ENCODE results near the gene MAS1L.

MAS1L gene

DNA sequence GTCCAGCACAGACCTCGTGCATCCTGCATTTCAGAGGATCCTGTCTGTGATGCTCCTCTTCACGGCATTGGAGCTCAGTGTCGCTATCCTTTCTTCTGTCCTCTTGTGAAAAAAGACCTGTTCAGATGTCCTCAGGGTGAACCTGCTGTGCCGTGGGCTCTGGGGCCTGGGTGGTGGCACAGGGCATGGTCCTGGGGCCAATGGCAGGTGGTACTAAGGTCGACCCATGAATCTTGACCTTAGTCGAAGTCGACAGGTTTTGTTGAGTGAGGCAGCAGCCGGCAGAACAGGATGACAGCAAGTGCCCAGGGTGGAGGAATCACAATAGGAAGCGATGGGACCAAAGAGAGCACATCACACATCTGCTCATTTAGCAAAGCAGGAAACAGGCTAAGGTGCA, 22.0 kb upstream of the MAS1L start:
- TF ChIP-seq, protein P1, sequence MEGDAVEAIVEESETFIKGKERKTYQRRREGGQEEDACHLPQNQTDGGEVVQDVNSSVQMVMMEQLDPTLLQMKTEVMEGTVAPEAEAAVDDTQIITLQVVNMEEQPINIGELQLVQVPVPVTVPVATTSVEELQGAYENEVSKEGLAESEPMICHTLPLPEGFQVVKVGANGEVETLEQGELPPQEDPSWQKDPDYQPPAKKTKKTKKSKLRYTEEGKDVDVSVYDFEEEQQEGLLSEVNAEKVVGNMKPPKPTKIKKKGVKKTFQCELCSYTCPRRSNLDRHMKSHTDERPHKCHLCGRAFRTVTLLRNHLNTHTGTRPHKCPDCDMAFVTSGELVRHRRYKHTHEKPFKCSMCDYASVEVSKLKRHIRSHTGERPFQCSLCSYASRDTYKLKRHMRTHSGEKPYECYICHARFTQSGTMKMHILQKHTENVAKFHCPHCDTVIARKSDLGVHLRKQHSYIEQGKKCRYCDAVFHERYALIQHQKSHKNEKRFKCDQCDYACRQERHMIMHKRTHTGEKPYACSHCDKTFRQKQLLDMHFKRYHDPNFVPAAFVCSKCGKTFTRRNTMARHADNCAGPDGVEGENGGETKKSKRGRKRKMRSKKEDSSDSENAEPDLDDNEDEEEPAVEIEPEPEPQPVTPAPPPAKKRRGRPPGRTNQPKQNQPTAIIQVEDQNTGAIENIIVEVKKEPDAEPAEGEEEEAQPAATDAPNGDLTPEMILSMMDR (IDR thresholded peaks at IDR 0.05), result no peak

DNA sequence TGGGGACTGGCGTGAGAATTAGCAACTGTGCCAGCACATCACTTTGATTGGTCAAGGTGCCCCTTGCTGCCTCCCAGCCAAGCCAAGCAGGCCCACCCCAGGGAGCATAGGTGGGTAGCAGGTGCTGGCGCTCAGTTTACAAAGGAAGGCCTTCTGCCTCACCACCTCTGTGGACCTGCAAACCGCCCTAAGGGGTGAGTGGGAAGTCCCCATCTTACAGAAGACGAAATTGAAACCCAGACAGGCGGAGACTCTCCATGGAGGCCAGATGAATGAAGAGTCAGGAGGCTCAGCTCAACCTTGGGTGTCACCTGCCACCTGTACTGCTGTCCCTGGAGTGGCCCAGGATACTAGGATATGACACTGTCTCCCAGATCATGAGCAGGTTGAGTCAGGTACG, 21.5 kb upstream of the MAS1L start:
- TF ChIP-seq, protein P1 (IDR thresholded peaks at IDR 0.05), result no peak

DNA sequence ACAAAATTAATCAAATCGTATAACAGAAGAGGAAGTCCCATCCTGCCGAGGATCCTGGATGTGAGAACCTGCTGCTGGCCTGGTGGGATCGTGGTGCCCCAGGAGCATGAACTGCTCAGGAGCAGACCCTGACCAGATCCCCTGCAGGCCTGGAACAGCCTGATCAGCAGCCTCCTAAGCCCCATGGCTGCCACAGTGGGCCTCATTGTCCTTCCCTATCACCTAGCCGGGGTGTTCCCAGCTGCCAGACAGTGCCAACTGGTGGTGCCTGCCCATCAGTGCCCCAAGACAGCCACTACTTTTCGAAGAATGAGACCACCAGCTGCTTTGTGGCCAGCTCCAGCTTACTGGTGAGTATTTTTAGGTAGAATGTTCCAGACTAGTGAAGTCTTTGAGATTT, 19.6 kb upstream of the MAS1L start:
- TF ChIP-seq, protein P1 (IDR thresholded peaks at IDR 0.05), result no peak

DNA sequence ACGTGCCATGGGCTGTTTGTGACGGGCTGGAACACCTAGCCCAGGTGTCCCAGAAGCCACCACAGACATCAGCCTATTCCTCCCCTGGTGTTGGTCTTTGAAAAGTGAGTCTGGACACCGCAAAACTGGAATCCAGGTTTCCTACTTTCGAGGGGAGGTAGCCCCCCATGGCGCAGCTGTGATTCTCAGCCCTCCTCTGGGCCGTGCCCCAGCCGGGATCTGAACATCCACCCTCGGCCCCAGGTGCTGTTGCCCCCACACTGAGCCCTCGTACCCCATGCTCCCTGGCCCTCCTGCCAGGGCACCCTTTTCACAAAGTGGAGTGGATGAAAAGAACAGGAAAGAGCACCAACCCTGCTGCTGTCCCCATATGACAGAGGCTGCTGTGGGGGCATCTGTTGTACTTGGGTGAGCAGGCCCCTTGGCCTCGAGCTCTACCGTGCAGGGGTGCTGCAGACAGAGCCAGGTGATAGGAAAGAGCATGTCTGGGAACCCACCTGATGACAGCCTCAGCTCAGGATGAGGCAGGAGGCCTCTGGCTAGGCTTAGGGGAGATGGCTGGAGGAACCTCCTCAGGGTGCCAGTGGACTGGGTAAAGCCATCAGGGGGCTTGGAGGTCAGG, 18.8 kb upstream of the MAS1L start:
- TF ChIP-seq, protein P1 (IDR thresholded peaks at IDR 0.05), result no peak

DNA sequence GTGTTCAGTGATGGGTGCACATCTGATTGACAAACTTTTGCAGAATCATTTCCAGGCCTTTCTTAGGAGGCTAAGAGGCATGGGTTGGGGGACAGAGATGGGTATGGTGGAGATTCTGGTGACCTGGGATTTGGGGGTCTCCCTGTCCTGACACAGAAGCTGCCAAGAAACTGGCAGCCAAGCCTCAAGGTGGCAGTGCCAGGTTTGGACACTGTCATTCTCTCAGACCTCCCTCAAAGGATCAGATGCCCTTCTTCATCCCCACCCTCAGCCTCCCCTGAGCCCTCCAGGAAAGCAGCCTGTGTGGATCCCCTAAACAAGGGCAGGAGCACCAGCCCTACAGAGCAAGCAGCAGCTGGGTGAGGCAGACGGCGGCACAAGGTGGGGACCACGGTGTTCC, 18.1 kb upstream of the MAS1L start:
- TF ChIP-seq, protein P1 (IDR thresholded peaks at IDR 0.05), result no peak

DNA sequence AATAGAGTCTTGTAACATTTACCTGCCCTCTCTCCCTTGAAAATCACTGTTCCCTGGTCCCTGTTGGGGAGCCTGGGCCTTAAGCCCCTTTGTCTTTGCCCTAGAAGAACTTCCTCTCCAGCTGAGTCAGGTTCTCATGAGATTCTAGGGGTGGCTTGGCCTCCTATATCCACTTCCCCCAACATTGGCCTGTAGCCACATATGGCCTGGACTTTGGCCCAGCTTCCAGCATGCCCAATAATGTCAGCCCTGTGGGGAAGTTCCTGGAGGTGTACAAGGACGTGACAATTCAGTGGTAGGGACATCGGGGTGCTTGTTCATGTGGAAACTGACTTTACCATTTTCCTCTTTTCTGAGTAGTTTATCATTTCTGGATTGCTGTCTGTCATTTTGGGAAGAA, 17.2 kb upstream of the MAS1L start:
- TF ChIP-seq, protein P1 (IDR thresholded peaks at IDR 0.05), result no peak

DNA sequence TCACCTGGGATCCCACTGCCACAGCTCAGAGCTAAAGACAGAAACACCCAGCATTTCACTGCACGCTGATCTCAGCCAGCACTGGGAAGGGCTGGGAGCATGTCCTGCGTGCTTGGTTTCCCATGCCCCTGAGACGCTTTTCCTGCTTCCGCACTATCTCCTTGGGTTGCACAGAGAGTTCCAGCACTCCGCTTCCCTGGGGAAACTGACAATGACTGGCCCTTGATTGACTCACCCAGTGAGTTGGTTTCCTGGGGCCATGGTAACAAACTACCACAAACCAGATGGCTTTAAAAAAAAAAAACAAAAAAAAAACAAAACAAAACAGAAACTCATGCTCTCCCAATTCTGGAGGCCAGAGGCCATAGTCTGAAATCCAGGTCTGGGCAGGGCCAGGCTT, 14.8 kb upstream of the MAS1L start:
- TF ChIP-seq, protein P1 (IDR thresholded peaks at IDR 0.05), result no peak

DNA sequence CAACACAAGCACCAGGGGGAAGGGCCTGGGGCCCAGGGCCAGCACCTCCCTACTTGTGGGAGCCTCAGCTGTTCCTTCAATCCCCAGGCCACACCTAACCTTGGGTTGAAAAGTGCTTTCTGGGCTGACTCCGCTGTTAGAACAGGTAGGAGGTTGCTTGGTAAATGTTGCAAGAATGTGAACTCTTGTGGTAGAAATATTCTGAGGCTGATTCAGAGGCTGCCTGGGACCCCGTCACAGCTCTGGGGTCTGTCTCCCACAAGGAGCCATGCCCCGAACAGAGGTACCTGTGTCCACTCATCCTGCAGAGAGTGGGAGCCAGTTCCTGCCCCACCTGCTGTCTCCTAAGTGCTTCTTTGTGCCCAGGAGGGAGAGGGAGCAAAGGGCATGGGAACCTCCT, 14.4 kb upstream of the MAS1L start:
- TF ChIP-seq, protein P1 (IDR thresholded peaks at IDR 0.05), result no peak
